Fibroblast of the aortic adventitia (primary cell): ENCODE data around the gene TMEM151B. TPM values are rescaled to one million over a fixed set of nuclear protein-coding genes. Genes with fewer than 3 reads are reported as not detected.
A peak's percentile ranks its signal among the peaks of the same experiment; 100 is the strongest.

Experiments used
- DNase-seq: peaks from one replicate; pipeline ENCODE4 v3.0.0-alpha.2; 2010; ENCODE audit warnings: low read depth
- H3K4me3 ChIP-seq: 2 replicates; pipeline ENCODE4 v1.5.1; 2011; ENCODE audit warnings: low read depth, mild to moderate bottlenecking, control low read depth, low read length, moderate library complexity
- CTCF ChIP-seq: IDR thresholded peaks from 2 replicates; pipeline ENCODE4 v1.5.1; 2011; ENCODE audit warnings: mild to moderate bottlenecking, low read length, control low read depth, inconsistent platforms; ENCODE audit not compliant: insufficient read depth
- total RNA-seq: library from RNA; depleted of rRNA; stranded (reverse); fragments of >200 nt; gene quantifications from 2 replicates; pipeline ENCODE4 v1.2.3, GENCODE V29; 2012; ENCODE audit warnings: low replicate concordance

Gene TMEM151B
- total RNA-seq, 1 donor = not detected

GRCh38 chr6:44266347-44266746, 3.9 kb upstream of the TMEM151B start:
- no peak for TF ChIP-seq CTCF
- no peak for DNase-seq
- H3K4me3 ChIP-seq = no peak overlapping the region

- DNase-seq = no peak
- TF ChIP-seq CTCF = no peak
Measured at GRCh38 chr6:44267252-44267651, 3.0 kb upstream of the TMEM151B start.

GRCh38 chr6:44268095-44268628, 2.1 kb upstream of the TMEM151B start:
- DNase-seq = peak; percentile 52
- no peak overlapping the region for H3K4me3 ChIP-seq
- TF ChIP-seq CTCF = peak; percentile 98

More at GRCh38 chr6:44267252-44267651, 3.0 kb upstream of the TMEM151B start:
- no peak overlapping the region for H3K4me3 ChIP-seq

GRCh38 chr6:44269178-44269920, 901 bp upstream of the TMEM151B start:
- TF ChIP-seq CTCF = no peak
- DNase-seq = no peak
- no peak overlapping the region for H3K4me3 ChIP-seq

GRCh38 chr6:44270526-44271405, 516 bp downstream of the TMEM151B start:
- no peak for TF ChIP-seq CTCF
- no peak for DNase-seq
- H3K4me3 ChIP-seq = no peak overlapping the region

- no peak for DNase-seq
- no peak overlapping the region for H3K4me3 ChIP-seq
- TF ChIP-seq CTCF = no peak
Measured at GRCh38 chr6:44271406-44271723, 1.1 kb downstream of the TMEM151B start.
